ENCODE measurements around the gene FGF19.

FGF19 gene

GRCh38 chr11:69667619-69668604 is 35.9 kb downstream of the FGF19 start:
- DNase-seq, result no peak

DNA sequence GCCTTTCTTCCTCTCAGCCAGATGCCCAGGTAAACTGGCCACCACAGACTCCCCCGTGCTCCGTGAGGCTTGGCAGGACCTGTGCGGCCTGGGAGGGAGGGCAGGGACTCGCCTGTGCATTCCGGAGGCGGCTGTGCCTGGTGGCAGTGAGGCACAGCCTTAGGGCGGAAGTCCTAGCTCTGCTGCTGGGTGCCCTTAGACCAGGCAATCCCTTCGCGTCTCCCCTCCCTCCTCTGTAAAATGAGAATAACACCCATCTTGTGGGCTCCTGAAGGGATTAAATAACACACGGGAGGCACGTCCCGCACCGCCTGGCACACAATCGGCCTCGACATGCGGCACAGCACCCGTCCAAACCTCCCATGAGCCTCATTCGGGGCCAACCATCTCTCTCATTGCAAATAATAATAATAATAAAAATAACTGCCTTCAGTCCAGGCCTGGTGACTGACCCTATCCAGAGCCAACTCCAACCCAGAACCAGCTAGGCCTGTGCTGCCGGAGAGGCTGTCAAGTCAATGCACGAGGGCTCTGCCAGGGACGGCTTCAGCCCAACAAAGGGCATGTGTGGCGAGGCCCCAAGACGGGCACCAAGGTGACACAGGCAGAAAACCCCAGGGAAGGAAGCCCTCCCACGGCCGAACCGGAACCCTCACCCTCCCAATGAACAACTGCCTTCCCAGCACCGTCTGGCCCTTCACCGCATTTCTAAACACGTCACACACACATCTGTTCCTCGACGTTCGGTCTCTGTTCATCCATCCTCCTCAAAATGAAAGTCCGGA is 36.9 kb downstream of the FGF19 start:
- no peak for DNase-seq

DNA sequence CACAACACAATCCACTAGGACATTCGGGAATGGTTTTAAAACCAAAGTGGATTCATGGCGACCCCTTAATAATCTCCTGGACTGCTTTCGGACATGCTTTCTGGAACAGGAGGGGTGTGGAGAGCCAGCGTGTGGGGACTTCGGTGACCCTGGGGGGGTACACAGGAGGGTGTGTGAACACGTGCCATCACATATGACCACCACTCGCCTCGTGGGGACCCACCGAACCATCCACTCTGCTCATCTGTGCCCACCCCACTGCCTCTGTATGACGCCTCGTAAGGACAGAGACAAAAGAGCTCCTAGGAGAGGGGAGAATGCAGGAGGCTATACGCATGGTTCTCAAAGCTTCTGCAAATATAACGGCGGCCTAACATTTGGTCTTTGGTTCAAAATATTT is 37.6 kb downstream of the FGF19 start:
- no peak for DNase-seq

DNA sequence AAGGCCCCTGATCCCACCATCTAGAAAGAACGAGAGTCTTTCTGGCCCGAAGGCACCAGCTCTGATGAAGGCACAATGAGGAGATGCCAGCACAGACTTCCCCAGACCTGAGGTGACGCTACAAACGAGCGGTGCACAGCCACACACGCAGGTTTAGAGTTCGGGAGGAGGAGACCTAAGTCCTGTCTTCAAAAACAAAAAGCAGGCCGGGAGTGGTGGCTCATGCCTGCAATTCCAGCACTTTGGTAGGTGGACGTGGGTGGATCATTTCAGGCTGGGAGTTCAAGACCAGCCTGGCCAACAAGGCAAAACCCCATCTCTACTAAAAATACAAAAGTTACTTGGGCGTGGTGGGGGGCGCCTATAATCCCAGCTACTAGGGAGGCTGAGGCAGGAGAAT is 38.2 kb downstream of the FGF19 start:
- no peak for DNase-seq

DNA sequence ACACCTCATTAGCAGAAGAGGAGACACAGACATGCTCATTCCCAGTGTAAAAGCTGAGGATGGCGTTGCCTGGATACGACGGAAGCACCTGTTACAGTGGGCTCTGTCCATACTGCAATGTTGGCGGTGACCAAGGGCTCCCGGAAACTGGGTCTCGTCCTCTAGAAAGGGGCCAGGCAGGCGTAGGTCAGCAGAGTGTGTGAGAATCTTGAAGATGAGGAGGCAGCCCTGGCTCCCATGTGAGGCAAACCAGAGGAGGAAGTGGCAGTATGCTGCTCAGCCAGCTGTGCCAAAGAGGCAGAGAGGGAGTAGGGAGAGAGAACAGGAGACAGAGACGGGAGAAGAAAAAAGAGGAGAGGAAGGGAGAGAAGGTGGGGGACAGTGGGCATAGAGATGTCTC is 38.9 kb downstream of the FGF19 start:
- no peak for DNase-seq

- no peak for DNase-seq
Measured at GRCh38 chr11:69664103-69664775, 39.6 kb downstream of the FGF19 start.

- no peak for DNase-seq
Measured at GRCh38 chr11:69663326-69663725, 40.5 kb downstream of the FGF19 start.

GRCh38 chr11:69662806-69663205 is 41.0 kb downstream of the FGF19 start:
- DNase-seq, result no peak

DNA sequence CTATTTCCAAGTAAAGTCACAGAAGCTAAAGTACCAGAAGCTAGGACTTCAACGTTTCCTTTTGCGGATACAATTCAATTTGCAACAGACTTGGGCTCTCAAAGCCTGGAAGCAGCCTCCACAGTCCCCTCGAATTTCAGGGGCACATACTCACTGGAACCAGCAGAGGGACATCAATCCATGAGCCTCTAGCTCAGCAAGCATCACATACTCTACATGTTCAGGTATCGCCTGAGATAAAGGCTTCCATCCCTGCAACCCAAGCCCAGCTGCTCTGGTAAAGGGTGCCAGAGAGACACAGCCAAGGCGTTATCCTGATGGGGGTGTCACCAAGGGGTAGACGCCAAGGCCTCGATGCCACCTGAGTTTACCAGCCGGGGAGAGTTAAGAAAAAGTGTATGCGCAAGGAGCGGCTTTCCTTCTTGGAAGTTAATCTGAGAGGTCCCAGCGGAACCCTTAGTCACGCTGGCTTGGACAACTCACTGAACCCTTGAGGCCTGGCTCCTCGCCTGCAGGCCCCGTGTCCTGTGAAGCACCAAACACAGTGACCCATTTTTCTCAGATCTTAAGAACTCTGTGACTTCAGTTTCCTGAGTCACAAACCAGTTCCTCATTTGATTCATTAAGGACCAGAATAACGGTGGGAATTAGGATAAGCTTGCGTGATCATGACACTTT is 41.7 kb downstream of the FGF19 start:
- DNase-seq, result peak; percentile 50

DNA sequence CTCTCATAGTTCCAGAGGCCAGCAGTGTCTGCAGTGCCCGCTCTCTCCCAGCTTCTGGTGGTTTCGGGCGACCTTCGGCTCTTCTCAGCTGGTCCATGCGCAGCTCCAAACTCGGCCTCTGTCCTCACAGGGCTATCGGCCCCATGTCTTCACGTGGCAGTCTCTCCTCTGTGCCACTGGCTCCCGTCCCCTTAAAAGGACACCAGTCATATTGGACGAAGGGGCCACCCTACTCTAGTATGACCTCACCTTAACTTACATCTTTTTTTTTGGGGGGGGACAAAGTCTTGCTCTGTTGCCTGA is 42.5 kb downstream of the FGF19 start:
- DNase-seq, result no peak

DNA sequence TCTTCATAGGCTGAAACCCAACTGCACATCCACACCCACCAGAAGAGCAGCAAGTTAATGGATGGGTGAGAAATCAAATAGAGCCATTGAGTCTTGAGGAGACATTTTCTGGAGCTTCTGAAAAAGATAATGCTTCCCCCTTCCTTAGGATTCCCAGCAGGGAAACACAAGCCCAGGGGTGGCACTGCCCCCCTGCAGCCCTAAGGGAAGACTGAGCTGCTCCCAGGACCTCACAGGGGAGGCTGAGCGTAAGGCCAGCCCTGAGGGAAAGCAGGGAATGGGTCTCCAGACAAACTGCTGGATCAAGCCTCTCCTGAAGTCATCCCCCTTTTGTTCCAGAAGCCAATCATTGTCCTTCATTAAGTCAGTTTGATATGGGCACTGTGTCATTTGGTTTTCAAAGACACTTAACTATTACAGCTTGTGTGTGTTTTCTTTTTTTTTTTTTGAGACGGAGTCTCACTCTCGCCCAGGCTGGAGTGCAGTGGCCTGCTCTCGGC is 43.8 kb downstream of the FGF19 start:
- no peak for DNase-seq

DNA sequence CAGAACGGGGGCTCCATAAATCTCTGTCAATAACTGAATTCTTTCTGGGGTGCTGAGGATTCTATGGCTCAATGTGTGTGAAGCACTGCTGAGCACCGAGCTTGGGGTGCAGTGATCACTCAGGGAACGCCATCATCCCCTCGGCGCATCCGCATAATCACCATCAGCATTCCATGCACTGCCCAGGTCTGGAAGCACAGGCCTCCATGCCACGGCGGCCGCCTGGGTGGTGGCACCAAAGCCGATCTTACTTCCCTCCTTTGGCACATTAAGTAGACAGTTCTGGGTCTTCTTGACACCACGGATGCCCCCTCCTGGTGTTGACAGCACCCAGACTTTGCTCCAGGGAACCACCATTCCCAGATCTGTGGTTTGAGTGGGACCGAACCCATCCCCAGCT is 44.2 kb downstream of the FGF19 start:
- no peak for DNase-seq

DNA sequence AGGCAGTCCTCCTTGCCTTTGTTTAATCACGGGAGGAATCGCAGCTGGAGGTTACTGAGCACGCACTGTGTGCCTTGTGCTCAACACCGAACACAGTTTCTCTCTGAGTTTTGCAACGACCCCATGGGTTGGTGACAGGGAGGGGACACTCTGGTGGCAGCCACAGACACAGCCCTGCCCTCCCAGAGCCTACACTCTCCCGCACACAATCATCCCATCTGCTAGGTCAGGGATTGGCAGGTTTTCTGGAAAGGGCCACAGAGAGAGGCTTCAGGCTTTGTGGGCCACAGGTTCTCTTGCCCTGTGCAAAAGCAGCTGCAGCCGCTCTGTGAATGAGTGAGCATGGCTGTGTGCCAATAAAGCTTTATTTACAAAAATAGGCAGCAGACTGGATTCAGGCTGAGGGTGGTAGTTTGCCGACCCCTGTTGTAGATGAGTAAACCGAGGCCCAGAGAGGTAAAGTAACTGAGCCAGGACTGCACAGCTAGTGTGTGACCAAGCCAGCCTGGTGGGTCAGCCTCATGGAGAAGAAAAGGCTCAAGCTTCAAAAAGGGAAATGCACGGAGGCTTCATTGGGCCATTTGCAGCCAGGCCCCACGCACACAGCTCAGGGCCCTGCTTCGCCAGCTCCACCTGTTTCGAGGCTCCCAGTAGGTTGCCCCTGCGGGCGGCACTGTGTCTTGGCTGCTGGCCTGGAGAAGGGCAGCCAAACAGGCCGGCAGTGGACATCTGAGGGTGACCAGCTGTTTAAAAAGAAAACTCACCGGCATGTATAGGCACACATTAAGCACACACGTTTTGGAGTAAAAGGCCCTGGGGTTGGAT is 45.0 kb downstream of the FGF19 start:
- no peak for DNase-seq

DNA sequence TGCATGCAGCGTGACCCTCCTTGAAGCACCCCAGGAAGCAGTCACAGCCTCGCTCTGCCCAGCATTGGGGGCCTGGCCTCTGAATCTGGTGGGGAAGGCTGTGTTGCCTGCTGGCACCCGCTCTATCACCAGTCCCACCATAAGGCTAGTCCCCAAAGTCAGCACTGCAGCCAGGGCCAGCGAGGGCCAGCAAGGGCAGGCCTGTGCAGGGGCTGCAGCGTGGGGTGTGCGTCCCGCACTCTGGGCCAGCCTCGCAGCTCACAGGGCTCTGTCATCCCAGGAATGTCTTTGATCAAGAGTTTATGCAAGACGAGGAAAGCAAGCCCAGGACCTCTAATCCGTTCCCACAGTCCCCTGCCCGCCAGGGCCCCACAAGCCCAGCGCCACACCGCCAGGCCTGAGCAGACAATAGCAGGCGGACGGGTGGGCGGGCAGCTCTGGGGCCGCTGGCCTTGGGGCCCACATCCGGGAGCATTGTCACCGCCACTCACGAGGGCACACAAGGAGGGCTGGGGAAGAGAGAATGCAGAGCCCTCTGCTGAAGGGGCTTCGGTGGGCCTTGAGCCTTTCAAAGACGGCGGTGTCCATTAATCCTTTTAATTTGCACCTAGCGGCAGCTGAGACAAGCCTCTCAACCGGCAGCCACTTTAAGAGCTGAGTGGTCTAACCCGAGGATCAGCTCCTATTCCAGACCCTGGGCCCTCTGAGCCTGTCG is 45.8 kb downstream of the FGF19 start:
- no peak for DNase-seq

DNA sequence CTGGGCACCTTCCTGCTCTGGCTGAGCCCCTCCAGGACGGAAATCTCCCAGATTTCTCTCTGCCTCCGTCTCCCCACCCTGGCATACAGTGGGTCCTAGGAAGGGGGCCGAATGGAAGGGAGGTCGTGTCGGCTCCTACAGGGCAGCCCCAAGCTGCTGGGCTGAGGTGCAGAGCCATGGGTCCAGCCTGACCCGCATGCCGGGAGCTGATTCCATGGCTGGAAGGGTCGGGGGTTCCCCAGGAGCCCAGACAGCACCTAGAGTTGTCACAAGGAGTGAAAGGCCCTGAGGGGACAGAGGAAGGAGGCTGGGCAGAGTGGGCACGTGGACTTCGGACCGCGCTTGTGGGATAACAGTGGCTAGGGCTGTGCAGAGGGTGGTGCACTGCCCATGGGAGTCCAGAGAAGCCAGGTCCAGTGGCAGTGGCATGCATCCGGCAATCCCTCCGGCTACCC is 46.3 kb downstream of the FGF19 start:
- DNase-seq, result no peak

DNA sequence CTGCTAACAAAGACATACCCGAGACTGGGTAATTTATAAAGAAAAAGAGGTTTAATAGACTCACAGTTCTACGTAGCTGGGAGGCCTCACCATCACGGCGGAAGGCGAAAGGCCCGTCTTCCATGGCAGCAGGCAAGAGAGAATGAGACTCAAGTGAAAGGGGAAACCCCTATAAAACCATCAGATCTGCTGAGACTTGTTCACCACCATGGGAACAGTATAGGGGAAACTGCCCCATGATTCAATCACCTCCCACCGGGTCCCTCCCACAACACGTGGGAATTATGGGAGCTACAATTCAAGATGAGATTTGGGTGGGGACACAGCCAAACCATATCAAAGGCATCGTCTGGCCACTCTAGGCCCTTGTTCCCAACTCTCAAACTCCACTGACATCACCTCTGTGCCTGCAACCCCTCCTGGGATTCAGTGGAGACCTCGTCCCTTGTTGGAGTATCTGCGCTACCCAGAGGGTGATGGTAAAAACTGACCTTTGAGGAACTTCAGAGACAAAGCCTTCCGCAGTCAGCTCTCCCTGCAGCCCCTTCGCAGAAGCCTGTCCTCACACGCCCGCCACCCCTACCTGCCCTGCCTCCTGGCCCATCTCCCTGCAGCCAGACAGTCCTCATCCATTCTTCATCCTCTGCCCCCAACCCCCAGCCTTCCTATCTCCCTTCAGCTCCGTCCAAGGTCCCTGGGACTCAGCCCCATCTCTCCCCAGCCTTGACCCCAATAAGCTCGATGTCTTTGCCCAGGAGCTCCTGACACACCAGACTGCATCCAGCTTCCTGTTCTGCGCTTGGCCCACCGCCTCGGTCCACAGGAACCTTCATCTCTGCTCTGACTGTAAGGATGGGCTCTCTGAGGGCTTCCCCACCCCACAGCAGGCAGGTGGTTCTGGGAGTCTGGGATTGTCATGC is 47.0 kb downstream of the FGF19 start:
- no peak for DNase-seq

GRCh38 chr11:69655479-69656428 is 48.1 kb downstream of the FGF19 start:
- DNase-seq, result no peak

DNA sequence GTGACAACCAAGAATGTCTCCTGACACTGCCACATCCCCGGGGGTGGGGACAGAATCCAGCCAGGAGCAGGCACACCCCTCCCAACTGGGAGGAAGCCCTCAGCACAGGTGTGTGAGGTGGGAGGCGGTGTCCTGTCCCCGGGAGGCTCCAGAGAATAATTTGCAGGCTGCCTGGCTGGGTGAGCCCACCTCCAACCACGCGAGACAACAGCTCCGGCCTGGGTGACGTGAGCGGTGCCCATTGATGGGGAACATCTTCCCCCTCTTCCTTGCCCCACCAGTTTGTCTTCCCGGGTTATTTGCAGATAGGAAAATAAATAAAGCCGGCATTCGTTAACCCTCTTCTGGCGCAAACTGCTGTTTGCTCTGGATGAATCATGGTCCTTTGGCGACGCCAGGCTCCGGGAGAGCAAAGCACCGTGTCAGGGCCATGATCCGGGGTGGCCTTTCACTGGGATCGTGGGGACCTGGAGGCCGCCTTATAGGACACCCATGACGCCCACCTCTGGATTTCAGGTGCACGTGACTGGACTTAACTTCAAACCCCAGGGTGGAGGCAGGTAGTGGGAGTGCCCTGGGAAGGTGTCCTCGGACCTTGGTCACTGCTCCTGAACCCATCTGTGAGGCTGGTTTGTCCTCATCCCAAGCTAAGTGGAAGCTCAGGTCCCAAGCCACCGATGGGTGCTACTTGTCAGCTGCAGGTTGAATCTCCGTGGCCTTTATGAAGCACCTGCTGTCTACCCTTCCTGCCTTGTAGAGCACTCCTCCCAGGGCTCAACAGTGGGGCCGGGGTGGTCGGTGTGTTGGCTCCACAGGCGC is 49.0 kb downstream of the FGF19 start:
- no peak for DNase-seq

Measured in hematopoietic multipotent progenitor cell treated with erythropoietin and hydrocortisone succinate and interleukin-3 and kit ligand, for 6 days (in vitro differentiated cells).